CD4-positive, alpha-beta T cell treated with Interleukin-15 for 4 hours (primary cell): ENCODE measurements around the gene CFAP20.
"Not testable (repeated sequence)": the region's sequence is repeated elsewhere in the genome, so short reads cannot be mapped to it uniquely, and the experiment has no call there.

ENCODE experiments used
- DNase-seq: peaks from one replicate; pipeline ENCODE4 v3.0.0-alpha.2; 2020; ENCODE audit warnings: low spot score

The CFAP20 gene

GRCh38 chr16:58096249-58096648, 32.9 kb downstream of the CFAP20 start:
- no peak for DNase-seq

- DNase-seq: not testable (repeated sequence)
Measured at GRCh38 chr16:58095575-58095960, 33.6 kb downstream of the CFAP20 start.

GRCh38 chr16:58094791-58095574, 34.2 kb downstream of the CFAP20 start:
- no peak for DNase-seq

DNA sequence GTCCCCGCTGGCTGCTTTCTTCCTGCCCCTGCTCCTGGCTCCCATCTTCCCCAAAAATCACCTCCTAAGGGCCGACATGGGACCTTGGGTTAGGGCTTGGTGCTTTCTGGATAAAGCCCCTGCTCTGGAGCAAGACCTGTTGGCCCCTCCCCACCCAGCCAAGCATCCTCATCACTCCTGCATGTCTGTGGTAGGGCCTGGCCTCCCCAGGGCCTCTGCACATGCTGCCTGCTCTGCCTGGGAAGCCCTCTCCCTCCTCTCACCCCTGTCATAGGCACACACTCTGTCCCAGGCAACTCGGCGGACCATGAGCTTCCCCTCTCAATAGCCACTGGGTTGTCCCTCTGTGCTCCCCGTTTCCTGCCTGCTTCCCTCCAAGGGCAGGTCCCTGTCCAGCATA, 35.2 kb downstream of the CFAP20 start:
- no peak for DNase-seq

- not testable (repeated sequence) for DNase-seq
Measured at GRCh38 chr16:58090396-58090795, 38.8 kb downstream of the CFAP20 start.

- DNase-seq: no peak
Measured at GRCh38 chr16:58088091-58088490, 41.1 kb downstream of the CFAP20 start.

GRCh38 chr16:58087209-58087913, 41.8 kb downstream of the CFAP20 start:
- no peak for DNase-seq

GRCh38 chr16:58086381-58087208, 42.6 kb downstream of the CFAP20 start:
- no peak for DNase-seq

DNA sequence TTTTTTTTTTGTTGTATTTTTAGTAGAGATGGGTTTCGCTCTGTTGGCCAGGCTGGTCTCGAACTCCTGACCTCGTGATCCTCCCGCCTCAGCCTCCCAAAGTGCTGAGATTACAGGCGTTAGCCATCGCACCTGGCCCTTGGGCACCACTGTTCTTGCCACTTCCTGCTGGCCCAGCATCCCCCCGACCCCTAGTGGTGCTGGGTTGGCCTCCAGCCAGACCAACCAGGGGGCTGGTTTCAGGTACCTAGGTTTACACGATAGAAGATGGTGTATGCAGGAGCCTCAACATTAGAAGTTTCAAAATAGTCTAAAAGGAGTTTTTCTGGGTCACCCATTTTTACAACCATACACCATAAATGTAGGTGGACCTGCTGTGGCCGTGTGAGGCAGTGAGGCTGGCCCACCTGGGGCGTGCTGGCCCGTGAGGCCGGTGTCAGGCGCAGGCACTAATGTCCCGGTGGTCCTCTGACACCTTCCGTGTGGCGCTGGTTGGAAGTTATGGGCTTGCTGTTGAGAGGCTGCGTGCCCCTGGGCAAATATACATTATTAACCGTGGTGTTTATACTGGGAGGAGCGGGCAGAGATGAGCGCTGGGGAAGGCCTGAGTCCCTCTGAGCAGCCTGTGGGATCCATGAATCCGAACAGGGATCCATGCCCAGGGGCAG, 43.5 kb downstream of the CFAP20 start:
- DNase-seq: no peak

DNA sequence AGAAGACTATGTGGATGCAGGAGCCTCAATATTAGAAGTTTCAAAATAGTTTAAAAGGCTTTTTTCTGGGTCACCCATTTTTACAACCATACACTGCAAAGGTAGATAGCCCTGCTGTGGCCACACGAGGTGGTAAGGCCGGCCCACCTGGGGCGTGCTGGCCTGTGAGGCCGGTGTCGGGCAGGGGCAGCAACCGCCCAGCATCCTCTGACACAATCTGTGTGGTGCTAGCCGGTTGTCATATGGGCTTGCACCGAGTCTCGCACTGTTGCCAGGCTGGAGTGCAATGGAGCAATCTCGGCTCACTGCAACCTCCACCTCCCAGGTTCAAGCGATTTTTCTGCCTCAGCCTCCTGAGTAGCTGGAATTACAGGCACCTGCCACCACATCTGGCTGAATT, 44.0 kb downstream of the CFAP20 start:
- no peak for DNase-seq

GRCh38 chr16:58084635-58085034, 44.5 kb downstream of the CFAP20 start:
- no peak for DNase-seq

- DNase-seq: no peak
Measured at GRCh38 chr16:58082381-58082780, 46.8 kb downstream of the CFAP20 start.

DNA sequence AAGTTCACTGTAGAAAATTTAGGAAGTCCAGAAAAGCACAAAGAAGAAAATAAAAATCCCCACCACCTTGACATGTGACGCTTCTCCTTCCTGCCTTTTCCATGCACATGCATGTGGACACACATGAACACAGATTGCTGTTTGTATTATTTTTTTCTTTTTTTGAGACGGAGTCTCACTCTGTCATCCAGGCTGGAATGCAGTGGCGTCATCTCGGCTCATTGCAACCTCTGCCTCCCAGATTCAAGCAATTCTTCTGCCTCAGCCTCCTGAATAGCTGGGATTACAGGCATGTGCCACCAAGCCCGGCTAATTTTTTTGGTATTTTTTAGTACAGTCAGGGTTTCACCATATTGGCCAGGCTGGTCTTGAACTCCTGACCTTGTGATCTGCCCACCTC, 48.5 kb downstream of the CFAP20 start:
- not testable (repeated sequence) for DNase-seq

- DNase-seq: no peak
Measured at GRCh38 chr16:58077796-58078195, 51.4 kb downstream of the CFAP20 start.

GRCh38 chr16:58076514-58076913, 52.7 kb downstream of the CFAP20 start:
- no peak for DNase-seq

DNA sequence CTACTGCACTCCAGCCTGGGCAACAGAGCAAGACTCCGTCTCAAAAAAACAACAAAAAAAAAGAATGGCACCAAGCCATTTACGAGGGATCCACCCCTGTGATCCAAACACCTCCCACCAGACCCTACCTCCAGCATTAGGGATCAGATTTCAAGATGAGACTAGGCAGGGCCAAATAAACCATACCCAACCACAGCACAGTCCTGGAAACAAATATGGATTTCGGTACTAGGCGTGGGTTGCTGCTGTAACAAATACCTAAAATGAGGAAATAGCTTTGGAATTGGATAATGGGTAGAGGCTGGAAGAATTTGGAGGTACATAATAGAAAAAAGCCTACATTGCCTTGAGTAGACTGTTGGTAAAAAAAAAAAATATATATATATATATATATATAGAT, 54.5 kb downstream of the CFAP20 start:
- DNase-seq: no peak

GRCh38 chr16:58073086-58073485, 56.1 kb downstream of the CFAP20 start:
- DNase-seq: not testable (repeated sequence)

GRCh38 chr16:58072134-58072533, 57.0 kb downstream of the CFAP20 start:
- DNase-seq: not testable (repeated sequence)

- no peak for DNase-seq
Measured at GRCh38 chr16:58070585-58070984, 58.6 kb downstream of the CFAP20 start.
